Measurements from ENCODE around the gene FUT8.

Gene FUT8

DNA sequence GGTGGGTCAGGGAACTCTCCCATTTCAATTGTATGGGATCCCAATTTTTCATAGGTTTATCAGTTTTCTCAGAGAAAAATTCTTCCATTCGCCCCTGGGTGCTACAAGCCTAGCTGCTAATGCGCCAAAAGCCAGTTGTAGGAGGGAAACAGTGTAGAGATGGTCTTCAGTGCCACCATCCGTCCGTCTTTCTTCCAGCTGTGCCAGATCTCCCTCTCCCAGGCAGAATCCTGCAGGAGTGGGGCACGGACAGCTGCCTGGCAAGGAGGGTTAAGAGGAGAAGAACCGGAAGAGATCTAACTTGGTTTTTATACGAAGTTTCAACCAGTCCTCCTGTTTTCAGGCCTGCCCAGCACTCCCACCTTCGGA lies 38.9 kb upstream of the FUT8 start:
- no peak for DNase-seq (ENCODE audit: low spot score)
- TF ChIP-seq, protein P1, sequence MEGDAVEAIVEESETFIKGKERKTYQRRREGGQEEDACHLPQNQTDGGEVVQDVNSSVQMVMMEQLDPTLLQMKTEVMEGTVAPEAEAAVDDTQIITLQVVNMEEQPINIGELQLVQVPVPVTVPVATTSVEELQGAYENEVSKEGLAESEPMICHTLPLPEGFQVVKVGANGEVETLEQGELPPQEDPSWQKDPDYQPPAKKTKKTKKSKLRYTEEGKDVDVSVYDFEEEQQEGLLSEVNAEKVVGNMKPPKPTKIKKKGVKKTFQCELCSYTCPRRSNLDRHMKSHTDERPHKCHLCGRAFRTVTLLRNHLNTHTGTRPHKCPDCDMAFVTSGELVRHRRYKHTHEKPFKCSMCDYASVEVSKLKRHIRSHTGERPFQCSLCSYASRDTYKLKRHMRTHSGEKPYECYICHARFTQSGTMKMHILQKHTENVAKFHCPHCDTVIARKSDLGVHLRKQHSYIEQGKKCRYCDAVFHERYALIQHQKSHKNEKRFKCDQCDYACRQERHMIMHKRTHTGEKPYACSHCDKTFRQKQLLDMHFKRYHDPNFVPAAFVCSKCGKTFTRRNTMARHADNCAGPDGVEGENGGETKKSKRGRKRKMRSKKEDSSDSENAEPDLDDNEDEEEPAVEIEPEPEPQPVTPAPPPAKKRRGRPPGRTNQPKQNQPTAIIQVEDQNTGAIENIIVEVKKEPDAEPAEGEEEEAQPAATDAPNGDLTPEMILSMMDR (IDR thresholded peaks at IDR 0.05), result no peak
- no peak overlapping the region for H3K27ac ChIP-seq
- no peak overlapping the region for H3K4me3 ChIP-seq

DNA sequence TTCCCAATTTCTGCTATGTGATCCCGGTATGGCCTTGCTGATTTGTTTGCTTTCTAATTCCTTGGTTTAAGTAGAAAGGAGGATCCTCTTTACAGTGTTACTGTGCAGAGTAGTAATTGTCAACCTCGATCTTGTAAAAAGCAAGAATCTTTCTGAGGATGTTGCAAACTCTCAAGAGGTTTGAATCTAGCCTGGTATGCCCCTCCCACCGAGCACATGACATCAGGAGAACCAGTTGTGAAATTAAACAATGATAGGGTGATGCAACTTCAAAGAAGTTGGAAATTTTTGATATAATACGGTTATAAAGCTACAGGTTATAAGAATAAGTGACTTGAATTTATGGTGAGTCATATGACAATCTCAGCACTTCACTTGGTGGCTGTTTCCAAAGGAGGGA lies 35.0 kb upstream of the FUT8 start:
- DNase-seq (ENCODE audit: low spot score), result no peak
- TF ChIP-seq, protein P1 (IDR thresholded peaks at IDR 0.05), result no peak
- Histone ChIP-seq H3K27ac (no peak overlapping the region), H3K4me3 (no peak overlapping the region)

DNA sequence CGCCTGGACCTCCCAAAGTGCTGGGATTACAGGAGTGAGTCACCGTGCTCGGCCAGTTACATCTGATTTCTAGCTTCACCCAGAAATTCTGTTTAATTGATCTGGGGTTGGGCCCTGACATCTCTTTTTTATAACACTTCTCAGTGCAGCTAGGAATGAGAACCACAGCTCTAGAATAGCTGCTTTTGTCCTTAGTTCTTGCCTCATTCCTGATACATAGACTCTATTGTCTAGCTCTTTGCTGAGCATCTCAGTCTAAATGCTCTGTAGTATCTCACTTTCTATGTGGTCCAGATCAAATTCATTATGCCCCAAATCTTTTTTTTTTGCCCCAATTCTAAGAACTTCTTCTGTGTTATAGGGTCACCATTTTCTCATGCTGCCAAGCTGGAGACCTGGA lies 29.9 kb upstream of the FUT8 start:
- Histone ChIP-seq H3K4me3 (no peak overlapping the region), H3K27ac (no peak overlapping the region)
- DNase-seq (ENCODE audit: low spot score), result no peak
- TF ChIP-seq, protein P1 (IDR thresholded peaks at IDR 0.05), result no peak

DNA sequence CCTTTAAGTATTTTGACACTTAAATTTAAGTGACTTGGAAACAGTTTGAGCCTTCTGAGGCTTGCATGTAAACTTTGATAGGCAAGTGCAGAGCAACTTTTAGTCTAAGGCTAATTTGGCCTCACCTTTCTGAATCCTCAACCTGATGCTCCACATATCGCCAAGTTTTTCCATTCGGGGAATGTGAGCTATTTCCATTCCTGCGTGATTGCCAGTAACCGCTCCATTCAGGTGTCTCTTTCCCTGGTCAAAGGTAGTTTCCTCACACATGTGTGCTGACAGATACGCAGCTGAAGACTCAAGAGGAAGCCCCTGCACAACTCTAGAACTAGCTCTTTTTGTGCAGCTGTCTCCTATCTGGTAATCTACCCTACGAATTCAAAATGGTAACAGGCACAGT lies 25.4 kb upstream of the FUT8 start:
- TF ChIP-seq, protein P1 (IDR thresholded peaks at IDR 0.05), result no peak
- DNase-seq (ENCODE audit: low spot score), result no peak
- Histone ChIP-seq H3K27ac (no peak overlapping the region), H3K4me3 (no peak overlapping the region)

DNA sequence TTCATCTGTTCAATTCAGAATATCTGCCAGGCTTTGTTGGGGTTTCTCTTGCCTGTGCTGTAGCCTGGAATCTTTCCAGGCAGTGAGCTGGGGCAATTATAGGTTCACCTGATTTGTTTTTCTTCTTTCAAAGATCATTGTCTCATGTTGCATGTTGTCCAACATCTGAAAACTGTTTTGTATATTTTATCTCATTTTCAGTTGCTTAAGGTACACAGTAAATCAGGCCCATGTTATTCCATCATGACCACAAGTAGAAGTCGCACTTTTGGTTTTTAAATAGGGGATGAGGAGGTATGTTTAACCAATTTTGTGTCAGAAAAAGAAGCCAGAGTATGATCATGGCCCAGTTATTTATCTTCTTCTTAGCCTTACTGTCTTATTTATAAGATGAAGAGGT lies 24.9 kb upstream of the FUT8 start:
- TF ChIP-seq, protein P1 (IDR thresholded peaks at IDR 0.05), result no peak
- H3K27ac ChIP-seq, result no peak overlapping the region
- no peak for DNase-seq (ENCODE audit: low spot score)
- H3K4me3 ChIP-seq, result no peak overlapping the region

DNA sequence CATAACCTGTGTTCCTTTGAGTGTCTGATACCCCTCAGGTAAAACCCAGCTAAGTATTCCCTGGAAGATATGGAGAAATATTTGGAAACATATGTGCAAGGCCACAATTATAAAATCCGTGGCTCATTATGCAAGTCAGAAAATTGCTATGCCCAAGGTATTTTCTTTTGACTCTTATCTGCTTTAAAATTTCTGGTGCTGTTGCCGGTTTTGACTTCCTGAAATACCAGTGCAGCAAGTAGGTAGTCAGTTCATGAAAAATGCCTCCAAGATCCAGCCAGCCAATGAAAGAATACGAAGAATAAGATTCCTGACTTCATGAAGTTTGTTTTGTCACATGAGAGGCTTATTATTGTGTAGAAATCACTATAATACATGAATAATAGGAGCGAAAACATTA lies 20.2 kb upstream of the FUT8 start:
- H3K27ac ChIP-seq, result no peak overlapping the region
- TF ChIP-seq, protein P1 (IDR thresholded peaks at IDR 0.05), result no peak
- H3K4me3 ChIP-seq, result no peak overlapping the region
- no peak for DNase-seq (ENCODE audit: low spot score)

DNA sequence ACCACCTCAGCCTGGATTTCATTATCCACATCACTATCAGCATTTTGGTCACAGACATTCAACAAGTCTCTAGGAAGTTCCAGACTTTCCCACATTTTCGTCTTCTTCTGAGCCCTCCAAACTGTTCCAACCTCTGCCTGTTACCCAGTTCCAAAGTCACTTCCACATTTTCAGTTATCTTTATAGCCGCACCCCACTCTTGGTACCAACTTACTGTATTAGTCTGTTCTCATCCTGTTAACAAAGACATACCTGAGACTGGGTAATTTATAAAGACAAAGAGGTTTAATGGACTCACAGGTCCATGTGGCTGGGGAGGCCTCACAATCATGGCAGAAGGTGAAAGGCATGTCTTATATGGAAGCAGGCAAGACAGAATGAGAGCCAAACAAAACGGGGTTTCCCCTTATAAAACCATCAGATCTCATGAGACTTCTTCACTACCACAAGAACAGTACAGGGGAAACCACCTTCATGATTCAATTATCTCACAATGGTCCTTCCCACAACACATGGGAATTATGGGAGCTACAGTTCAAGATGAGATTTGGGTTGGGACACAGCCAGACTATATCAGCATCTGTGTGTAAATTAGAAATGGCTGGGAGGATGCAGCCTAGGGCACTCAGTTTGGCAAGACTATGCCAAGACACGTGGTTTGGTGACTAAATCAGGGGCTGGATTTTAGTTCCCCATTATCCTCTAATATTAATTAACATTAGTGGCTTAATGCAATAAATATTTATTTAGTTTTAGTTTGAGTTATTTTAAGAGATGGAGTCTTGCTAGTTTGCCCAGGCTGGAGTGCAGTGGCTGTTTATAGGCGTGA lies 16.2 kb upstream of the FUT8 start:
- no peak overlapping the region for H3K27ac ChIP-seq
- no peak overlapping the region for H3K4me3 ChIP-seq
- TF ChIP-seq, protein P1 (IDR thresholded peaks at IDR 0.05), result no peak
- DNase-seq (ENCODE audit: low spot score), result no peak
